ENCODE measurements around the gene SEZ6.

Gene SEZ6

GRCh38 chr17:28991779-28992178 is 14.1 kb downstream of the SEZ6 start:
- no peaks in the 10 kb centered on the region for H3K27me3 ChIP-seq (ENCODE audit: control insufficient read depth, insufficient read depth, low read length)
- H3K4me3 ChIP-seq (ENCODE audit: low read length) = no peak overlapping the region
- DNase-seq (ENCODE audit: low read depth, low spot score) = no peak
- WGBS (ENCODE audit: insufficient coverage, insufficient read length) = no CpG with 5 or more reads among the region's 8 CpGs
- H3K27ac ChIP-seq (ENCODE audit: low read length) = no peak overlapping the region
- H3K4me1 ChIP-seq (ENCODE audit: control insufficient read depth, insufficient read depth, low read length) = peaks cover 8% of the 10 kb centered on the region
- no peaks in the 10 kb centered on the region for H3K9me3 ChIP-seq (ENCODE audit: control insufficient read depth, insufficient read depth, low read length)
- no peaks in the 10 kb centered on the region for H3K36me3 ChIP-seq (ENCODE audit: control insufficient read depth, insufficient read depth, low read length)

- H3K9me3 ChIP-seq (ENCODE audit: control insufficient read depth, insufficient read depth, low read length) = no peaks in the 10 kb centered on the region
- no peak overlapping the region for H3K27ac ChIP-seq (ENCODE audit: low read length)
- no peaks in the 10 kb centered on the region for H3K27me3 ChIP-seq (ENCODE audit: control insufficient read depth, insufficient read depth, low read length)
- no peak overlapping the region for H3K4me3 ChIP-seq (ENCODE audit: low read length)
- peaks cover 8% of the 10 kb centered on the region; the same call in 1 of the 2 replicates for H3K4me1 ChIP-seq (ENCODE audit: control insufficient read depth, insufficient read depth, low read length)
- no peak for DNase-seq (ENCODE audit: low read depth, low spot score)
- H3K36me3 ChIP-seq (ENCODE audit: control insufficient read depth, insufficient read depth, low read length) = no peaks in the 10 kb centered on the region
Measured at GRCh38 chr17:28989028-28989427, 16.8 kb downstream of the SEZ6 start.

- H3K4me1 ChIP-seq (ENCODE audit: control insufficient read depth, insufficient read depth, low read length) = peaks cover 8% of the 10 kb centered on the region; the same call in 1 of the 2 replicates
- no peaks in the 10 kb centered on the region for H3K27me3 ChIP-seq (ENCODE audit: control insufficient read depth, insufficient read depth, low read length)
- no peaks in the 10 kb centered on the region for H3K9me3 ChIP-seq (ENCODE audit: control insufficient read depth, insufficient read depth, low read length)
- H3K27ac ChIP-seq (ENCODE audit: low read length) = no peak overlapping the region
- DNase-seq (ENCODE audit: low read depth, low spot score) = no peak
- H3K36me3 ChIP-seq (ENCODE audit: control insufficient read depth, insufficient read depth, low read length) = no peaks in the 10 kb centered on the region
- WGBS (ENCODE audit: insufficient coverage, insufficient read length) = no CpG with 5 or more reads among the region's 1 CpG
- H3K4me3 ChIP-seq (ENCODE audit: low read length) = no peak overlapping the region
Measured at GRCh38 chr17:28988475-28988874, 17.4 kb downstream of the SEZ6 start.

GRCh38 chr17:28986714-28987655 is 18.8 kb downstream of the SEZ6 start:
- no CpG with 5 or more reads among the region's 15 CpGs for WGBS (ENCODE audit: insufficient coverage, insufficient read length)
- Histone ChIP-seq H3K27me3 (ENCODE audit: control insufficient read depth, insufficient read depth, low read length) (no peaks in the 10 kb centered on the region), H3K4me3 (ENCODE audit: low read length) (no peak overlapping the region), H3K9me3 (ENCODE audit: control insufficient read depth, insufficient read depth, low read length) (no peaks in the 10 kb centered on the region), H3K36me3 (ENCODE audit: control insufficient read depth, insufficient read depth, low read length) (no peaks in the 10 kb centered on the region), H3K27ac (ENCODE audit: low read length) (no peak overlapping the region), H3K4me1 (ENCODE audit: control insufficient read depth, insufficient read depth, low read length) (peaks cover 8% of the 10 kb centered on the region; the same call in 1 of the 2 replicates)
- DNase-seq (ENCODE audit: low read depth, low spot score) = no peak

- no peak overlapping the region for H3K27ac ChIP-seq (ENCODE audit: low read length)
- H3K36me3 ChIP-seq (ENCODE audit: control insufficient read depth, insufficient read depth, low read length) = no peaks in the 10 kb centered on the region
- H3K4me3 ChIP-seq (ENCODE audit: low read length) = no peak overlapping the region
- no peaks in the 10 kb centered on the region for H3K27me3 ChIP-seq (ENCODE audit: control insufficient read depth, insufficient read depth, low read length)
- H3K4me1 ChIP-seq (ENCODE audit: control insufficient read depth, insufficient read depth, low read length) = peaks cover 8% of the 10 kb centered on the region; the same call in 1 of the 2 replicates
- H3K9me3 ChIP-seq (ENCODE audit: control insufficient read depth, insufficient read depth, low read length) = no peaks in the 10 kb centered on the region
- no CpG with 5 or more reads among the region's 36 CpGs for WGBS (ENCODE audit: insufficient coverage, insufficient read length)
- DNase-seq (ENCODE audit: low read depth, low spot score) = no peak
Measured at GRCh38 chr17:28985950-28986713, 19.7 kb downstream of the SEZ6 start.

- no CpG with 5 or more reads among the region's 7 CpGs for WGBS (ENCODE audit: insufficient coverage, insufficient read length)
- H3K27me3 ChIP-seq (ENCODE audit: control insufficient read depth, insufficient read depth, low read length) = no peaks in the 10 kb centered on the region
- peaks cover 8% of the 10 kb centered on the region; the same call in 1 of the 2 replicates for H3K4me1 ChIP-seq (ENCODE audit: control insufficient read depth, insufficient read depth, low read length)
- H3K4me3 ChIP-seq (ENCODE audit: low read length) = no peak overlapping the region
- H3K27ac ChIP-seq (ENCODE audit: low read length) = no peak overlapping the region
- H3K36me3 ChIP-seq (ENCODE audit: control insufficient read depth, insufficient read depth, low read length) = no peaks in the 10 kb centered on the region
- no peak for DNase-seq (ENCODE audit: low read depth, low spot score)
- H3K9me3 ChIP-seq (ENCODE audit: control insufficient read depth, insufficient read depth, low read length) = no peaks in the 10 kb centered on the region
Measured at GRCh38 chr17:28983286-28984230, 22.3 kb downstream of the SEZ6 start.

GRCh38 chr17:28982131-28982793 is 23.6 kb downstream of the SEZ6 start:
- no peak for DNase-seq (ENCODE audit: low read depth, low spot score)

GRCh38 chr17:28978356-28978964 is 27.4 kb downstream of the SEZ6 start:
- Histone ChIP-seq H3K27me3 (ENCODE audit: control insufficient read depth, insufficient read depth, low read length) (no peaks in the 10 kb centered on the region), H3K4me1 (ENCODE audit: control insufficient read depth, insufficient read depth, low read length) (no peaks in the 10 kb centered on the region), H3K9me3 (ENCODE audit: control insufficient read depth, insufficient read depth, low read length) (no peaks in the 10 kb centered on the region), H3K36me3 (ENCODE audit: control insufficient read depth, insufficient read depth, low read length) (no peaks in the 10 kb centered on the region), H3K4me3 (ENCODE audit: low read length) (no peak overlapping the region), H3K27ac (ENCODE audit: low read length) (no peak overlapping the region)
- WGBS (ENCODE audit: insufficient coverage, insufficient read length) = no CpG with 5 or more reads among the region's 2 CpGs
- DNase-seq (ENCODE audit: low read depth, low spot score) = no peak

More at GRCh38 chr17:28982131-28982793, 23.6 kb downstream of the SEZ6 start:
- no peaks in the 10 kb centered on the region for H3K36me3 ChIP-seq (ENCODE audit: control insufficient read depth, insufficient read depth, low read length)
- H3K4me3 ChIP-seq (ENCODE audit: low read length) = no peak overlapping the region
- no peaks in the 10 kb centered on the region for H3K9me3 ChIP-seq (ENCODE audit: control insufficient read depth, insufficient read depth, low read length)
- WGBS (ENCODE audit: insufficient coverage, insufficient read length) = no CpG with 5 or more reads among the region's 11 CpGs
- H3K27me3 ChIP-seq (ENCODE audit: control insufficient read depth, insufficient read depth, low read length) = no peaks in the 10 kb centered on the region
- peaks cover 8% of the 10 kb centered on the region; the same call in 1 of the 2 replicates for H3K4me1 ChIP-seq (ENCODE audit: control insufficient read depth, insufficient read depth, low read length)
- no peak overlapping the region for H3K27ac ChIP-seq (ENCODE audit: low read length)

GRCh38 chr17:28977659-28978355 is 28.0 kb downstream of the SEZ6 start:
- DNase-seq (ENCODE audit: low read depth, low spot score) = no peak
- Histone ChIP-seq H3K27me3 (ENCODE audit: control insufficient read depth, insufficient read depth, low read length) (no peaks in the 10 kb centered on the region), H3K4me3 (ENCODE audit: low read length) (no peak overlapping the region), H3K27ac (ENCODE audit: low read length) (no peak overlapping the region), H3K36me3 (ENCODE audit: control insufficient read depth, insufficient read depth, low read length) (no peaks in the 10 kb centered on the region), H3K9me3 (ENCODE audit: control insufficient read depth, insufficient read depth, low read length) (no peaks in the 10 kb centered on the region), H3K4me1 (ENCODE audit: control insufficient read depth, insufficient read depth, low read length) (no peaks in the 10 kb centered on the region)
- WGBS (ENCODE audit: insufficient coverage, insufficient read length) = no CpG with 5 or more reads among the region's 8 CpGs
